HL-60 (cell line): ENCODE data around the gene TNNI2.

Source experiments
- DNase-seq, 2 experiments: peaks; one replicate each; pipeline ENCODE4 v3.0.0-alpha.2; 2010 to 2020; ENCODE audit warnings: low read depth in 1 of 2, low spot score in 1 of 2
- H3K27ac ChIP-seq: fragments of 250-450 bp; sonication (Bioruptor Pico); replicated peaks from 2 replicates; pipeline ENCODE4 v1.5.1; 2020; ENCODE audit warnings: mild to moderate bottlenecking, moderate library complexity
- H3K27me3 ChIP-seq: fragments of 250-450 bp; sonication (Bioruptor Pico); 2 replicates; pipeline ENCODE4 v1.5.1; 2021; ENCODE audit warnings: mild to moderate bottlenecking, moderate library complexity; ENCODE audit not compliant: insufficient read depth, poor library complexity, severe bottlenecking
- H3K4me3 ChIP-seq: replicated peaks from 2 replicates; pipeline ENCODE4 v1.5.1; 2011; ENCODE audit warnings: mild to moderate bottlenecking, control low read depth, low read length; ENCODE audit not compliant: insufficient read depth
- GABPA ChIP-seq: IDR thresholded peaks from 2 replicates; pipeline ENCODE4 v1.6.1; 2012; ENCODE audit warnings: low read depth
- POLR2AphosphoS5 ChIP-seq: IDR thresholded peaks from 2 replicates; pipeline ENCODE4 v1.6.1; 2012; ENCODE audit warnings: low read depth
- REST ChIP-seq: IDR thresholded peaks from 2 replicates; pipeline ENCODE4 v1.6.1; 2012; ENCODE audit warnings: low read depth; ENCODE audit not compliant: insufficient replicate concordance
- SPI1 ChIP-seq: IDR thresholded peaks from 2 replicates; pipeline ENCODE4 v1.6.1; 2012; ENCODE audit warnings: low read depth, mild to moderate bottlenecking, borderline replicate concordance
- TF ChIP-seq, protein P1 (sequence below): IDR thresholded peaks from one replicate; pipeline ENCODE4 v1.5.1; 2011; ENCODE audit warnings: low read length, control low read depth, inconsistent platforms; ENCODE audit not compliant: insufficient read depth

Gene TNNI2

GRCh38 chr11:1827931-1828330 is 10.8 kb upstream of the TNNI2 start:
- no peak for TF ChIP-seq POLR2AphosphoS5
- no peak for DNase-seq
- Histone ChIP-seq H3K27ac (no peak overlapping the region), H3K27me3 (peaks cover 3% of the 10 kb centered on the region), H3K4me3 (no peak overlapping the region)

DNA sequence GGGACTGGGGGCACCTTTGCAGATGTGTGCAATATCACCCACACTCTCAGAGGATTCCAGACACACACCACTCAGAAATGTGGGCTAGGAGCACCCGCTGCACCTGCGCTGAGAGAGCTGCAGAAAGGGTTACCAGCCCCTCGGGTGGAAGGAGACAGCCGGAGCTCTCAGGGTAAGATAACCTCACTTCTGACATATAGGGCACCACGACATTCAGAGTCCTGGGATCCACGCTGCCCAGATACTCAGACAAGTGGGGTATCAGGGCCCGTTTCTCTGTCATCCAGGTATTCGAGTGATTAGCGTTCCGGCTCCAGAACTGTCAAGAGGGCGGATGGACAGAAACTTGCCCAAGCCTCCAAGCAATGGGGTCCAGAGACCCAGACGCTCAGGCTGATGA is 10.2 kb upstream of the TNNI2 start:
- peaks cover 3% of the 10 kb centered on the region for H3K27me3 ChIP-seq
- no peak for DNase-seq
- no peak overlapping the region for H3K4me3 ChIP-seq
- H3K27ac ChIP-seq = no peak overlapping the region
- TF ChIP-seq REST = no peak
- TF ChIP-seq, protein P1, sequence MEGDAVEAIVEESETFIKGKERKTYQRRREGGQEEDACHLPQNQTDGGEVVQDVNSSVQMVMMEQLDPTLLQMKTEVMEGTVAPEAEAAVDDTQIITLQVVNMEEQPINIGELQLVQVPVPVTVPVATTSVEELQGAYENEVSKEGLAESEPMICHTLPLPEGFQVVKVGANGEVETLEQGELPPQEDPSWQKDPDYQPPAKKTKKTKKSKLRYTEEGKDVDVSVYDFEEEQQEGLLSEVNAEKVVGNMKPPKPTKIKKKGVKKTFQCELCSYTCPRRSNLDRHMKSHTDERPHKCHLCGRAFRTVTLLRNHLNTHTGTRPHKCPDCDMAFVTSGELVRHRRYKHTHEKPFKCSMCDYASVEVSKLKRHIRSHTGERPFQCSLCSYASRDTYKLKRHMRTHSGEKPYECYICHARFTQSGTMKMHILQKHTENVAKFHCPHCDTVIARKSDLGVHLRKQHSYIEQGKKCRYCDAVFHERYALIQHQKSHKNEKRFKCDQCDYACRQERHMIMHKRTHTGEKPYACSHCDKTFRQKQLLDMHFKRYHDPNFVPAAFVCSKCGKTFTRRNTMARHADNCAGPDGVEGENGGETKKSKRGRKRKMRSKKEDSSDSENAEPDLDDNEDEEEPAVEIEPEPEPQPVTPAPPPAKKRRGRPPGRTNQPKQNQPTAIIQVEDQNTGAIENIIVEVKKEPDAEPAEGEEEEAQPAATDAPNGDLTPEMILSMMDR = no peak
- TF ChIP-seq SPI1 = no peak
- TF ChIP-seq GABPA = no peak
- TF ChIP-seq POLR2AphosphoS5 = no peak

DNA sequence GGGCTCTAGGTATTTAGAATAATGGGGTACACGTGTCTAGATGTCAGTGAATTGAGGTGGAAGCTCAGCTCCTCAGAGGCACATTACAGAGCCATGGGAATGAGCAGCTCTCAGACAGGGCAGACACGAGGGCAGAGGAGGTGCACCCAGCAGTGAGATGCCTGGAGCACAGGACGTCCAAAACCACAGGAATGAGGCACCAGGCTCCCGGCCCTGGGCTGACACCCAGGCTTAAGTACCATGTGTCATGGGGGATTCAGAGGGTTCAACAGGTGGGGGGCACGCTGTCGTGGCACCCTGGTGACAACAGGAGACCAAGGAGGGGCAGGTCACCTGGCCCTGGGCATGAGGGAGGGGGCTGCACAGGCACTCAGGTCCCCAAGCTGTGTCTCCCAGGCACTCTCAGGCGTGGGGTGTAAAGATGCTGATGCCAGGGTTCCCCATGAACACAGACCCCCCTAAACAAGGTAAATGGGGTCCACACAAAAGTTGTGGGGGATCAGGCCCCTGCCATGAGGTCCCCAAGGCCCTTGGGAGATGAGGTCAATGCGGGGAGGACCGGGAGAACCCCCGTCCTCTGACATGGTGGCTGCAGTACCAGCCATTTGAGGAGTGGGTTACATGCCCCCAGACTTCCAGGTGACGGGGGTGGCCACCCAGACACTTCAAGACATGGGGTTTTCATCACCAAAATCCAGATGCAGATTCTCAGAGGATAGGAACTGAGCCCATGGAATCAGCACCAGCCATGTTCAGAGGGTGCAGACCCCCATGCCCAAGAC is 9.6 kb upstream of the TNNI2 start:
- Histone ChIP-seq H3K27me3 (peaks cover 3% of the 10 kb centered on the region), H3K4me3 (no peak overlapping the region), H3K27ac (no peak overlapping the region)
- TF ChIP-seq, protein P1 = no peak
- TF ChIP-seq GABPA (no peak), SPI1 (no peak), REST (no peak), POLR2AphosphoS5 (no peak)
- no peak for DNase-seq

GRCh38 chr11:1830004-1830321 is 8.8 kb upstream of the TNNI2 start:
- H3K27ac ChIP-seq = no peak overlapping the region
- H3K4me3 ChIP-seq = no peak overlapping the region
- peaks cover 3% of the 10 kb centered on the region for H3K27me3 ChIP-seq
- no peak for DNase-seq
- no peak for TF ChIP-seq POLR2AphosphoS5
- TF ChIP-seq SPI1 = no peak
- TF ChIP-seq REST = no peak
- TF ChIP-seq, protein P1 = no peak
- no peak for TF ChIP-seq GABPA
